Measurements from ENCODE around the gene DPP9.
A peak's percentile ranks its signal among the peaks of the same experiment; 100 is the strongest.

DPP9 gene

DNA sequence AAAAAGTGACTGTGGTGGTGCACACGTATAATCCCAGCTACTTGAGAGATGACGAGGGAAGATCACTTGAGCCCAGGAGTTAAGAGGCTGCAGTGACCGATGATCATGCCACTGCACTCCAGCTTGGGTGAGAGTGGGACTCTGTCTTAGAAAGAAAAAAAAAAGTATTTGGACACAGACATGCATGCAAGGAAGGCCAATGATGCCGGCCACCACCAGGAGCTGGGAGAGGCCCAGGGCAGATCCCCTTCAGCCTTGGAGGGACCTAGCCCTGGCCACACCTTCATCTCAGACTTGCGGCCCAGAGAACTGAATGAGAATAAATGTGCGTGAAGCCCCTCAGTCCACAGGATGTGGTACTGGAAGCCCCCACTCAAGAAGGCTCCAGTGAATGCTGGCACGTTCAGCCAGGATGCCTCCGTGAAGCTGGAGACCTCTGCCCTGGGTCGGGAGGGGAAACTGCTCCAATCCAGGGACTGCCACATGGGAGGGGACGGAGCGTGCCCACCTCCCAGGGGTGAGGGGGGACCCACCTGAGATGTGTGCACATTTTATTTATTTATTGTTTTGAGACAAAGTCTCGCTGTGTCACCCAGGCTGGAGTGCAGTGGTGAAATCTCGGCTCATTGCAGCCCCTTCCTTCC is 69.7 kb downstream of the DPP9 start:
- DNase-seq: no peak

DNA sequence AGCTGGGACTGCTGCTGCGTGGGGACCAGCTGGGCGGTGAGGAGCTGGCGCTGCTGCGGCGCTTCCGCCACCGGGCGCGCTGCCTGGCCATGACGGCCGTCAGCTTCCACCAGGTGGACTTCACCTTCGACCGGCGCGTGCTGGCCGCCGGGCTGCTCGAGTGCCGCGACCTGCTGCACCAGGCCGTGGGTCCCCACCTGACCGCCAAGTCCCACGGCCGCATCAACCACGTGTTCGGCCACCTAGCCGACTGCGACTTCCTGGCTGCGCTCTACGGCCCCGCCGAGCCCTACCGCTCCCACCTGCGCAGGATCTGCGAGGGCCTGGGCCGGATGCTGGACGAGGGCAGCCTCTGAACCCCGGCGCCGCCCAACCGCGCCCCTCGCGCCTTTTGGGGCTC is 71.6 kb downstream of the DPP9 start:
- no peak for DNase-seq

DNA sequence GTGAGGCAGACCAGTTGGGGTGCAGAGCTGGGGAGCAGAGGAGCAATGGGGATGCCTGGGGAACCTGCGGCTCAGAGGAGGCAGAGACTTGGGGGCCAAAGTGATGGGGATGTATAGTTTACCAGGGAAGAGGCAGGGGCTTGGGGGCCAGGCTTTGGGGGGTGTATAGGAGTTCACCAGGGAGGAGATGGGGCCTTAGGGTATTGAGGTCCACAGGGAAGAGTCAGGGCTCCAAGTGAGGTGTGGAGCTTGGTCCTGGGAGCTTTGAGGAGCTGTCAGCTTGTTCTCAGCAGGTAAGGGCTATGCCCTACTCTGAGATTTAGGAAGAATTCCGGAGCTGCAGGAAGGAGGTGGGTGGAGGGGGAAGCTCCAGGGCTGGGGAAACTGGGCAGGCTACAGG is 73.5 kb downstream of the DPP9 start:
- DNase-seq: no peak

DNA sequence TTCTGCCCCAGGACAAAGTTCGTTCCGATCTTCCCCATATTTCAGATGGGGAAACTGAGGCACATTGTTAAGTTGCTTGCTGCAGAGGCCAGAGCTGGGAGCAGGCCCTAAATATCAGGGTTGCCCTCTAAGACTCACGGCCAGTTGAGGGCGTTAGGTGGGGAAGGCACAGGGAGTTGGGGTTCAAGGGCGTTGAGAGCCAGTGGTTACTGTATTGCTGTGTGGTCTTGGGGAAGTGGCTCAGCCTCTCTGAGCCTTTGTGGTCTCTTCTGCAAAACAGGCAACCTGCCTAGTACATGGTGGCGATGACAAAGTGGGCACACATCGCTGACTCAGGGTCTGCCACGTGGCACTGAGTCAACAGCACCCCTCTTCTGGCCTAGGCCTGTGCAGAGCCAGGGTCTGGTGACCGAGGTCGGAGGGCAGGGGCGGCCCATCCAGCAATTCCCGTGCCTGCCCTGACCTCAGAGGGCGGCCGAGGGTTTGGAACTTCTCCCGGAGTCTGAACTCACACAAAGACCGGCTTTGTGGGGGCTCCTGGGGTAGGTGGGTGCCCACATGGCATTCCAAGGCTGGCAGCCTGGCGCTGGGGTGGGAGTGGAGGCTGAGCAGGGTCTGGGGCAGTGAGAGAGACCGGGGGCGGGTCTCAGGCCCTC is 74.1 kb downstream of the DPP9 start:
- no peak for DNase-seq

DNA sequence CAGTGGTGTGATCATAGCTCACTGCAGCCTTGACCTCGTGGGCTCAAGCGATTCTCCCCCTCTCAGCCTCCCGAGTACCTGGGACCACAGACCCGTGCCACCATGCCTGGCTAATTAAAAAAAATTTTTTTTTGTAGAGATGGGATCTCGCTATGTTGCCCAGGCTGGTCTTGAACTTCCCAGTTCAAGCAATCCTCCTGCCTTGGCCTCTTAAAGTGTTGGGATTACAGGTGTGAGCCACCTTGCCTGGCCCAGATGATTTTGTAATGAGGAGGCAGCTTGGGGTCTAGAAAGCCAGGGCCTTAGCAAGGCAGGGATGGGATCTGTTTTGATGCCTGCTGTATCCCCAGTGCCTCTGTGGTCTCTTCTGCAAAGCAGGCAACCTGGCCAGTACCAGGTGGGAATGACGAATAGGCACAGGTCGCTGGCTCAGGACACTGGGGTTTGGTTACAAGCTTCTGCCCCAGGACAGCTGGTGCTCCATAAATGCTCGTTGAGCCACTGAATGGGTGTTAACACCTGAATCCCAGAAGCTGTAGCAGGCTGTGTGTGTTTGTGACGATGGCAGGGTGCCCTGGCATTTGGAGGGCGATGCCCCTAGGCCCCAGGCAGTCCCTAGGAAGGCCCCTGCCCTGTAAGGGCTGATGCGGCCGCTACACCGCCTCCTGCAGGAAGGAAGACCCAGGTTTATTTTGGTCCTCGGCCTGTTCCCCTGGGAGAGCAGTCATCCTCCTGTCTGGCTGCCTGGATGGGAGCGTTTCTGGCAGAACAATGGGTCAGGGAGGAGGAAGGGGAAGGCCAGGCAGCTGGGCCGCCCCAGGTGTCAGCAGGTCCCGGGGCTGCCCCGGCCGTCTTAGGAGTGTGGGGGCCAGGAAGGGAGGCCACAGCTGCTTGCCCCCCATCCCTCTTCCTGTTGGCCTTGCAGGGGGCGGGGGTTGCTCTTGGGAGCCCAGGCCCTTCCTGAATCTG is 75.7 kb downstream of the DPP9 start:
- peak; percentile 71 for DNase-seq

DNA sequence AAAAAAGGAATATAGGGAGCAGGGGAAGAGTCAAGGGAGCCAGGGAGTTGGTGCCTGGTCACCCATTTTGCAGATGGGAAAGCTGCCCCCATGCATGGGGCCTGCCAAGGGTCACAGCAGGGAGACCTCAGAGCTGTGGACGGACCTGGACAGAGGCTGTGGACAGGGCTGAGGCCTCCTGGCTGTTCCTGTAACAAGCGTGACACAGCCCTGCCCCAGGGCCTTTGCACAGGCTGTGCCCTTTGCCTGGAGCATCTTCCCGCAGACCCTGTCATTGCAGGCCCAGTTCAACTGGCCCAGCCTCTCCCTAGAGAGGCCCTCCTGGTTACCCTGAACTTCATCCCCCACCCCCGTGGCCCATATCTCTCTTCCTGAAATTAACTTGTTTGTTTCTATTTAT is 77.9 kb downstream of the DPP9 start:
- no peak for DNase-seq

DNA sequence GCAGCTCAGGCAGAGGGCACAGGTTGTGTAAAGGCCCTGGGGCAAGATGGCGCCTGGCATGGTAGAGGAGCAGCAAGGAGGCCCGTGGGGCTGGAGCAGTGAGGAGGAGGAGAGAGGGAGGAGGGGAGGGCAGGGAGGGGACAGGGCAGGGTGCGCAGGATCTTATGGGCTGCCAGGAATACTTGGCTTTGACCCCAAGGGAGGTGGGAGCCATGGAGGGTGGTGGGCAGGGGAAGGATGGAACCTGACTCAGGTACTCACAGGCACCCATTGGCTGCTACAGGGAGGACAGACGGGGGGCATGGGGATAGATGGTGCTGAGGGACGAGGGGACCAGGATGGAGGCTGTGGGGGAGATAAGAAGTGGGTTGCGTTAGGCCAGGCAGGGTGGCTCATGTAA is 81.0 kb downstream of the DPP9 start:
- no peak for DNase-seq

DNA sequence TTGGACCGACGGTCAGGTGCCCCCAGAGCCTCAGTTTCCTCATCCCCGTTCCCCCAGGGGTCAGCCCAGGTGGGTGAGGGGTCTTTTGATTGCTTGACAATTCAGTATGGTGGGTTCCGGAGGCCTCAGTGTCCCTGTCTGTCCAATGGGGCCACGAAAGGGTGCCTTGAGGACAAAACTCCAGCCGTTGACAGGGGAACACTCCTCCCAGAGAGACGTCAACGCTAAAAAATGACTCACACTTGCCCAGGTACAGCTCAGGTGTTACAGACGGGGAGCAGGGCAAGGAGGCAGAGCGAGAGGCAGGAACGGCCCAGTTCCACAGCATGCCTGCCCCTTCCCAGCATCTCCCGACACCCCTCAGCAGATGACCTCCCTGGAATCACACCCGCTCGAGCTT is 82.5 kb downstream of the DPP9 start:
- DNase-seq: no peak

DNA sequence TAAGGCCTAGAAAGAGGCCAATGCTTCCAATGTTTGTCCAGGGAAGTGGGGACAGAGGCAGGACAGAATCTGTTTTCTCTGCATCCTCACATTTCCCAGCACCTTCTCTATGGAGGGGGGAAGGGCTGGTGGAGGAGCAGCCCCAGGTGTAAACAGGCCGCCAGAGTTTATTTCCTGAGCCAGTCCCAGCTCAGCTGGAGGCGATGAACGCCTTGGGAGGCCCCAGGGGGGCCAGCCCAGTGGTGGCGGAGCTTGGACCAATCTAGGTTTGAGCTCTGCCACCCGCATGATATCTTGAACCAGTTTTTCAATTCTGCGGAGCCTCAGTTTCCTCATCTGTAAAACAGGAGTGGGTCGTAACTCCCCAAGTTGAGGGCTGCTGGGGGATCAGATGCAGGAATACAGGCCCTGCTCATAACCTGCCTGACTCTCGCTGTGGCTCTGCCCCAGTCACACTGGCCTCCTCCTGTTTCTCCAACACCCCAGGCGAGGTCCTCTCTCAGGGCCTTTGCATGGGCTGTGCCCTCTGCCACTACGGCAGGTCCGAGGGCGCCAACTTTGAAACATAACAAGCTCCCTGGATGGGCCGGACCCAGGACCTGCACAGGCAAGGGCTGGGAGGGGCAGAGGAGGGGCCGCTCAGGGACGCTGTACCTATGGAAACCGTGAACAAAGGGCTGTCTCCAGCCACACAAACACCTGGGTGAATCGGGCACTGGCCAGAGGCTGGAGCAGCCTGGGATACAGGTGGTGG is 83.2 kb downstream of the DPP9 start:
- DNase-seq: no peak

DNA sequence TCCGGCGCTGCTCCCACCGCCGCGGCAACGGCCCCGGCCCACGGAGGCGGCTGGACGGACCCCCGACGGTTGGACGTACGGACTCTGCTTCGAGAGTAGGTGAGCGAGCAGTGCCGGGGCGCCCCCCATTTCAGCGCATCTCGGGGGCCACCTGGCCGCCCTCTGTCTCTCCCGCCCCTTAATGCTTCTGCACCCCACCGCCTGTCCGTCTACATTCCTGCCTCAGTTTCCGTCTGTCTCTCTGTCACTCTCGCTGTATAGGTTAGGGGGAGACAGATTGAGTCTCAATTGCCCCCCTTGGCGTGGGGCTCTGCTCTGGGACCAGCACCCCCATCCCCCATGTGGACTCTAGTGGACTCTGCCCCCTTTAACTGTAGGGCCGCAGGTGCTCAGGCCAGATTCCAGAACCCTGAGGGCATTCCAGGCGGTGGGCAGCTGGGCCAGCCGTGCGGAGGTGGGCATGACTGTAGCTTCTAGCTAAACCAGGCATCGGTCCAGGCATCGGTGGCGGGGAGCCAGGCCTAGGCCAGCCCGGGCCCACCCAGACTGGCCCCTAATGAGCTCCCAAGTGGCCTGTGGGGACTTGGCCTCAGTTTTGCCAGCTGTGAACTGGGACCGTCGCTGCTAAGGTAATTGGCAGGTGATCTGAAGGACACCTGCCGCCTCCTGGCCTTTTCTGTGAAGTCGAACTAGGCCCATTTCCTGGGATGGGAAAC is 84.0 kb downstream of the DPP9 start:
- peak; percentile 58 for DNase-seq

DNA sequence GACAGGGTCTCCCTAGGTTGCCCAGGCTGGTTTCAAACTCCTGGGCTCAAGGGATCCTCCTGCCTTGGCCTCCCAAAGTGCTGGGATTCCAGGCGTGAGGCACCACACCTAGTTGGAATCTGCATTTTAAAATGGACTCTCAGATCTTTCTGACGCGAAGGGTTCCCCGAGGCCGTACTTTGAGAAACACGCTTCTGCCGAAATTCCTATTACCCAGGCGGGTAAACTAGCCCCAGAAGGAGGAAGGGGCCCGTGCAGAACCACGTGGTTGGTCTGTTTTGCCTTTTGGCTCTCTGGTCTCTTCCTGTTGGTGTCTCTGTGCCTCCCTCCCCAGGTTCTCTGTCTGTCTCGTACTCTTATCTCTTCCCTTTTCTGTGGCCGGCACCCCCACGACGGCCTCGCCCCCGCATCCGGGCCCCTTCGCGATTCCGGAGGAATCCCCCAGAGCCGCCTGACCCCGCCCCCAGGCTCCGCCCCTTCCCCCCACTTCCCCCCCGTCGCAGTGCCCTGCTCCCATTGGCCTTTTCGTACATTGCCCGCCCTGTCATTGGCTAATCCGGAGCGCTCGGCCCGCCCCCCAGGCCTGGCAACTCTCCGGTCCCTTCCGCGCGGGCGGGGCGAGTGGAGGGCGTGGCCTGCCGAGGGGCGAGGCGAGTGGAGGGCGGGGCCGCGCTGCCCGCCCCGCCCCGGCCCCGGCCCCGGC is 84.7 kb downstream of the DPP9 start, which contains the start of gene TNFAIP8L1:
Gene TNFAIP8L1 (plus strand): TSS at position 689 of the 703 bp plus-strand sequence. CDS start 12,354 bp downstream, outside the sequence.
- peak; percentile 98 for DNase-seq

DNA sequence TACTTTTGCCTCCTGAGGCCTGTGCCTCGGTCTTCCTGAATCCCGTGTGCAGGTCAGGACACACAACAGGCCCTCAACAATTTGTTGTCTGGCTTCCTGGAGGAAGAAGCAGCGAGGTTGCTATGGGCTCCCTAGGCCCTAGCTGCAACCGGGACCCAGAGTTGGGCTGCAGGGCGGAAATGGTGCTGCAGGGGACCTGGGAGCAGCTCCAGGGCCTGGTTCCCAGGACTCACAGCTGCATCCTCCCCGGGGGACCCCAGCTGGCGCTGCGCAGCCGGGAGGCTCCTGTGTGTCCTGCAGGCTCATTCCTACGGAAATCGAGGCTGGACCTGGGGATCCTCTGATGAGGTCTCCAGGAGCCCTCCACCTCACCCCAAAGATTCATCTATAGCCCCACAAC is 85.3 kb downstream of the DPP9 start:
- no peak for DNase-seq

DNA sequence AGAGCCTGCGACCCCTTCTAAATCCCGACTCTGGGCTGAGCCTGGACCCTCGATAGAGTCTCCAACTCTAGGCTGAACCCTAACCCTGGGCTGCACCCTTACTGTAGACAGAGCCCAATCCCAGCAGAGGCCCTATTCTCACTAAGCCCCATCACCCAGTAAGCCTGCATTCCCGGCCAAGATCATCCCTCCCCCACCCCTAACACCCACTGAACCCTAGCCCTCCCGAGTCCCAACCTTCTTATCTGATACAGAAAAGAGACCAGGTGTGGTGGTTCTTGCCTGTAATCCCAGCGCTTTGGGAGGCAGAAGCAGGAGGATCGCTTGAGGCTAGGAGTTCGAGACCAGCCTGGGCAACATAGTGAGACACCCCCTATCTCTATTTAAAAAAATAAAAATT is 86.9 kb downstream of the DPP9 start:
- DNase-seq: no peak

DNA sequence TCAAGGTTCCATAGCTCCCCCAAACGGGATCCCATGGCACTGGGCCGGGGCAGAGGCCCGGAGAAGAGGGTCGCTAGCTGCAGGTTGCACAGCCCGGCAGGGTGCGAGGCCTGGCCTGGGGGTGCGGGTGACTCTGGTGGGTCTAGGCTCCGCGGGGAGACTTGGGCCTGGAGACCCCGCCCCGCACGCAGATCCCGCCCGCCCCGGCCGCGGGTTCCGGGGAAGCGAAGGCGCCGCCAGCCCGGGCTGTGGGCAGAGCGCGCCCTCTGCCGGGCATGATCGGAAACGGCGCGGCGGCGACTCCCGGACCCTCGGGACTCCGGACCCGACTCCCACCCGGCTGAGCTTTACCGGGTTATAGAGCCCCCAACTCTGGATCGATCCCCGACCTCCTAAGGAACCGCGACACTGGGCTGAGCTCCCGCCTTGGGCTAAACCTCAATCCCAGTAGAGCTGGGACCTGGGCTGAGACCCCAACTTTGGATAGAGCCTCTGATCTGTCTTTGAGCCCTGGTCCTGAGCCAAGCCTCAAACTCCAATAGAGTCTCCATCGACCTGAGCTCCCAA is 87.4 kb downstream of the DPP9 start:
- peak; percentile 89 for DNase-seq

DNA sequence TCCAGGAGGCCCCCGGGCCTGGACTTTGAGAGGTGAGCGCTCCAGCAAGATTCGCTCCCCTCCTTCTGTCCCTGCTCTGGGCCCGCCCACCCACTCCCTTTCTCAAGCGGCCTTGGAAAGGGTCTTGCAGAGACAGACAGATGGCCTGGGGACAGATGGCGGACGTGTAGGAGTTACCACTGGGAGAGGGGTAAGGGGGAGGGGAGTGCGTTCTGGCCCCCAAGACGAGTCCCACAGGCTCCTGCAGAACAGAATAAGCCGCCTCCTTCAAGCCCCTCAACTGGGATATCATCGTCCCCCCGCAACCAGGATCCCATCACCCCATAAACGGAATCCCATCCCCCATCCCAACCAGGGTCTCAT is 87.9 kb downstream of the DPP9 start:
- DNase-seq: no peak

DNA sequence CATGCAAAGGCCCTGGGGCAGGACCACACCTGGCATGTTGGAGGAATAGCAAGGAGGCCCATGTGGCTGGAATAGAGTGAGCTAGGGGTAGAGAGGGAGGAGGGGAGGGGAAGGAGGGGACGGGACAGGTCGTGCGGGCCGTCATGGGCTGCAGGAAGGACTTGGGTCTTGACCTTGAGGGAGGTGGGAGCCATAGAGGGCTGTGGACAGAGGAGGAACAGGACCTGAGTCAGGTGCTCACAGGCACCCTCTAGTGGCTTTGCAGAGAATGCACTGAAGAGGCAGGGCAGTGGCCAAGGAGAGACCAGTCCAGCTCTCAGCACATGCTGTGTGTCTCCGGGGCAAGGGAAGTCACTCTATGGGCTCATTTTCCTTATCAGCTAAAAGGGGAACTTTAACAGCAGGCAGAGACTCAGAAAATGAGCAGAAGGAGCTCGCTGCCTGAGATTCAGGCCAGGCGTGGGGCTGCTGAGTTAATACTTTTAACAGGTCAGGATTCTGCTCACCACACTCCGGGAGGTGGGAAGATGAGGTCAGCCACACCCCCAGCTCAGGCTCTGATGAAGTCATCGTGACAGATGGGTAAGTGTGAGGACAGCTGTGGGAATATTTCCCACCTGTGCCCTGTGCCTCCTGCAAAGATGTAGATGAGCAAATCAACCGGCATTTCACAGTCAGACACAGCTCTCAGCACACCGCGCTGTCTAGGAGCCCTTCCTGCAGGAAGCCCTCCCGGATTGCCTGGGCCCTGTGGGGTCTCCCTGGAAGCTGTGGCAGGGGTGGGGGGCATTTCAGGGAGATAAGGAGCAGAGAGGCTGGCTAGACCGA is 90.3 kb downstream of the DPP9 start:
- peak; percentile 56 for DNase-seq

Data from right forelimb (tissue), 1 donor.